Activated CD8-positive, alpha-beta memory T cell treated with anti-CD3 and anti-CD28 coated beads, Interleukin-2, amount 50 U/mL, for 4 hours (primary cell): ENCODE measurements around the gene KRT71.
"Not testable (repeated sequence)": the region's sequence is repeated elsewhere in the genome, so short reads cannot be mapped to it uniquely, and the experiment has no call there.

Experiments
- DNase-seq: peaks from one replicate; pipeline ENCODE4 v3.0.0-alpha.2; 2020

KRT71 gene

DNA sequence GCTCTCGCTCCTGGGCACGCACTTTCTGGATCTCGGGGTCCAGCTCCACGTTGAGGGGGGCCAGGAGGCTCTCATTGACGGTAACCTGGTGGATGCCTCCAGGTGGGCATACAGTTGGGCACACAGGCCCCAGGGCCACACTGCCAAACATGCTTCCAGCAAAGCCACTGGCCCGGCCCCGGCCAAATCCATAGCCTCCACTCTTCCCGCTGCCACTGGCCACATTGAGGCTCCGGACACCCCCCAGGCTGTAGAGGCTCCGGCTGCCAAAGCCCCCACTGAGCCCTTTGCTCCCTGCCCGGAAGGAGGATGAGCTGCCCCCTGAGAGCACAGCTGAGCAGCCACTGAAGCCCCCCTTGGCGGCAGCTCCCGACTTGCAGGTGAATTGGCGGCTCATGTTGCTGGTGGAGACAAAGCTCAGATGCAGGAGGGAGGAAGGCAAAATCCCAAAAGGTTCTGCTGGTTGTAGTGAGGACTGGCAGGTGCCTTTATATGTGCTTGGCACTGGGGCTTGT, at the start of gene KRT71:
KRT71 (minus strand) TSS at position 465 of the 515 bp plus-strand sequence; CDS start at position 397, 68 bp downstream.
- no peak for DNase-seq

DNA sequence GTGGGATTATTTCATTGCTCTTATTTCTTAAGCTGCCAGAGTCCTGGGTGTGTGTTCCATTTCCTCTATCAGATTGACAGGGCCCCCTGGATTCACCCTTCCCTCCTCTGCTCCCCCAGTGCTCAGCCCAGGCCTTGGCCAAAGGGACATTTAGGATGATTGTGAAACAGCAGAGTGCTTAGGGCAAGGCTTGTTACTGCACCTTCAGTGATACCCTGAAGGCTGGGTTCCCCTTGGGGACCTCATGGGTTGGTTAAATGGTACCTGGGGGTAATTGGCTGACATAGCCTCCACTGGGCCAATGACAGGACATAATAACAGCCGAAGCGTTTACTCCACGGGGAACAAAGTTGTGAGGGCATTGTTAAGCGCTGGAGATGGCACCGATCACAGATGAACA, 49.6 kb upstream of the KRT71 start:
- DNase-seq = no peak

DNA sequence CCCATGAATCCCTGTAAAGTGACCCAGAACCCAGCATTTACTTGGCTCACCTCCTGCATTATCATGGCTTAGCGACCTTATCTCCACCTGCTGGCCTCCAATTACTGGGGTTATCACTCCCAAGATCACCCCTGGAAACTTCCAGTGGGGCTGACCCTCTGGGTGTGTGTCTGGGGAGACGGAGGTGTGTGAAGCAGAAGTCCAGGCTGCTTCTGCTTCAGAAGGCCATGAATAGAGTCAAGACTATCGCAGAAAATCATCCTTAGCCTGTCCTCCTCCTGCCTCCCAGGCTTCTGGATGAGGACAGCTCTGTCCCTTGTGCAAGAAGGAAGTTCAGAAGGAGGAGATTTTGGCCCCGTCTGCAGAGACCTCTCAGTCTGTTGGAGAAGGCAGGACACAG, 48.7 kb upstream of the KRT71 start:
- DNase-seq = no peak

GRCh38 chr12:52600941-52601481, 48.1 kb upstream of the KRT71 start, which contains the start of gene KRT72:
Gene KRT72 (minus strand): TSS chr12:52601463. CDS start chr12:52601452, 11 bp downstream.
- no peak for DNase-seq

DNA sequence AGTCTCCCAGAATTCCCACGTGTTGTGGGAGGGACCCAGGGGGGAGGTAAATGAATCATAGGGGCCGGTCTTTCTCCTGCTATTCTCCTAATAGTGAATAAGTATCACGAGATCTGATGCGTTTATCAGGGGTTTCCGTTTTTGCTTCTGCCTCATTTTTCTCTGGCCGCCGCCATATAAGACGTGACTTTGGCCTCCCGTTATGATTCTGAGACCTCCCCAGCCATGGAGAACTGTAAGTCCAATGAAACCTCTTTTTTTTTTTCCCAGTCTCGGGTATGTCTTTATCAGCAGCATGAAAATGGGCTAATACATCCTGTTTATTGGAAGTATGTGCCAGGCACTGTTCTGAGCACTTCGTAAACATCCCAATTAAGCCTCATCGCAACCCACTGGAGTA, 47.5 kb upstream of the KRT71 start:
- DNase-seq = no peak

DNA sequence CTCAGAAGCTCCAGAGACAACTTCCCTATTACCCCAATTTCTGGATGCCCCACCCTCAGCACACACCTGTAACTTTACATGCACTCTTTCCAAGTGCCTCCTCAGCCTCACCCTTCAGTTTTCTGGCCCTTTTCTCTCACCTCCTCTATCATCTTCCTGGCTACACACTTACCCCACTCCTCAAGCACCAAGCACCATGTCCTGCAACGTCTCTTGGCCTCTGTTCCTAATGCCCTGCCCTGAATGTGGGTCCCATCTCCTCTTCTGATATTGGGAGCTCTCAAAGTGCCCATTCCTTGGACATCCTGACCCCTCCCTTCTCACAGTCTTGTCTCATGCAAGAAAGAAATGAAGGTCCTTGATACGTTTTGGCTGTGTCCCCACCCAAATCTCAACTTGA, 47.1 kb upstream of the KRT71 start:
- no peak for DNase-seq

GRCh38 chr12:52598966-52599365, 46.0 kb upstream of the KRT71 start:
- no peak for DNase-seq

DNA sequence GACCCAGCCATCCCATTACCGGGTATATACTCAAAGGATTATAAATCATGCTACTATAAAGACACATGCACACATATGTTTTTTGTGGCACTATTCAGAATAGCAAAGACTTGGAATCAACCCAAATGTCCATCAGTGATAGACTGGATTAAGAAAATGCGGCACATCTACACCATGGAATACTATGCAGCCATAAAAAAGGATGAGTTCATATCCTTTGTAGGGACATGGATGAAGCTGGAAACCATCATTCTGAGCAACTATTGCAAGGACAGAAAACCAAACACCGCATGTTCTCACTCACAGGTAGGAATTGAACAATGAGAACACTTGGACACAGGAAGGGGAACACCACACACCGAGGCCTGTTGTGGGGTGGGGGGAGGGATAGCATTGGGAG, 41.3 kb upstream of the KRT71 start:
- not testable (repeated sequence) for DNase-seq

GRCh38 chr12:52591521-52591920, 38.6 kb upstream of the KRT71 start:
- DNase-seq = no peak

GRCh38 chr12:52590021-52590420, 37.1 kb upstream of the KRT71 start:
- DNase-seq = no peak

- no peak for DNase-seq
Observed at GRCh38 chr12:52587563-52587962, 34.6 kb upstream of the KRT71 start.

DNA sequence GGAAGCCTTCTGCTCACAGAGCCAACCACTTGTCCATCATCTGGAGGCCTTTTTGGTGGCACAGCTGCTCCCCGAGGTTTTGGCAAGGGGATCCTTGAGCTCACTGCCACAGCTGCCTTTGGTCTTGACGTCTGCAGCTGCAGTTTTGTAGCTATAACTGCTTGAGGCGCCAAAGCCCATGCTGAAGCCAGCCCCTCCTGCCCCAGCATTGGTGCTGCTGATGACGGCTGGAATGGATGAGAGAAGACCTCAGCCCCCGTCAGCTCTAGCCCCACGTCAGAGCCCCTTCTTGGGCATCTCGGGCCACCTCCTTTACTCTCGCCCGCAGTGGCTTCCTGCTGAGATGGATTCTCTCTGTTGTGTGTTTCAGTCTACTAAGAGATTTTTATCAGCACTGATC, 33.0 kb upstream of the KRT71 start:
- peak; percentile 61 for DNase-seq

- DNase-seq = no peak
Observed at GRCh38 chr12:52585066-52585465, 32.1 kb upstream of the KRT71 start.

- no peak for DNase-seq
Observed at GRCh38 chr12:52584156-52584682, 31.3 kb upstream of the KRT71 start.

GRCh38 chr12:52582971-52583456, 30.1 kb upstream of the KRT71 start:
- peak; percentile 67 for DNase-seq

GRCh38 chr12:52582486-52582885, 29.5 kb upstream of the KRT71 start:
- DNase-seq = no peak

DNA sequence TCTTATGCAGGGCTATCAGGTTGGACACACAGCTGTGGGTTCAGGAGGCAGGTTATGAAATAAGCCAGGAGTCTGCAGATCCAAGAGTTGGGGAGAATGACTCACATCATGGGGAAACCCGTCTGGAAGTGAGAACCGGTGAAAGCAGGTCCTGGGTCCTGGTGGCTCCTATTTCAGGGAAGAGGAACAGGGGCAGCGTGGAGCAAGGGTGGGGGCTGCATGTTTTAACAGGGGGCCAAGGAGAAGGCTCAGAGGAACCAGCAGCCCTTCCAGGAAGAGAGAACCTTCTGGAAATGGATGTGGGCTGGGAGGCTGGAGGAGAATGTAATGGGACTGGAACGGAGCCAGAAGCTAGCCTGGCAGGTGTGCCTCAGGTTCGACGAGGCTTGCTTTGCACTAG, 28.5 kb upstream of the KRT71 start:
- no peak for DNase-seq

DNA sequence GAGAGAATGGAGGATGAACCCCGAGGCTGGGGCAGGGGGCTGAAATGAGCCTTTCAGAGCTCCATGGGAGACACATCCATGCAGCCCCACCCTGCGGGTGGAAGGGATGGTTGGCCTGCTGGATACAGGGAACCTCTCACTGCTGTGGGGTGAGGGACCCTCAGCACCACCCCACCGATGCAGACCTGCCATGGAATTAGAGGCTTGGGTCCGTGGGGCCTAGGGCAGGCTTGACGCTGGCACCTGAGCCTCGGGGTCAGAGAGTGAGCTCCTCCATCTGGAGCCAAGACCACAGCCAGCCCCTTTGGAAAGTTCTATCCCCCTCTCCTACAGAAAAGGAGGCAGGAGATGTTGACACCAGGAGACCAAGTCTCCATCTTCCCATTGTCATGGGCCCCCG, 28.1 kb upstream of the KRT71 start:
- no peak for DNase-seq

DNA sequence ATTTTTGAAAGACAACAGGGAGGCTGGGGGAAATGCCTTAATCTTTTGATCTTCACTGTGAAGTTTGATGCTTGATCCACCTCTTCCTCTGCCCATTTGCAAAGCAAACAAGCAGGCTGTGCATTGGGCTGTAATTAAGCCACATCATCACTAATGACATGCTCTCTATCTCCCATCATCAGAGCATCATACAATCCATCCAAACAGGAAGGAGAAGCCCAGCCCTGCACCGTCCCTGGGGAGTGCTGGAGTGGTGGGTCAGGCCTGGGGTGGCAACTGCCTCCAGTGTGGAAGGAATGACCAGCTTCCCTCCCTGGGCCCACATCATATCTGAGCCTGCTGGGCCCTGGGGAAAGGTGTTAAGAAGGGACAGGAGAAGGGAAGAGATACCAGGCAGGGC, 27.6 kb upstream of the KRT71 start:
- DNase-seq = no peak

DNA sequence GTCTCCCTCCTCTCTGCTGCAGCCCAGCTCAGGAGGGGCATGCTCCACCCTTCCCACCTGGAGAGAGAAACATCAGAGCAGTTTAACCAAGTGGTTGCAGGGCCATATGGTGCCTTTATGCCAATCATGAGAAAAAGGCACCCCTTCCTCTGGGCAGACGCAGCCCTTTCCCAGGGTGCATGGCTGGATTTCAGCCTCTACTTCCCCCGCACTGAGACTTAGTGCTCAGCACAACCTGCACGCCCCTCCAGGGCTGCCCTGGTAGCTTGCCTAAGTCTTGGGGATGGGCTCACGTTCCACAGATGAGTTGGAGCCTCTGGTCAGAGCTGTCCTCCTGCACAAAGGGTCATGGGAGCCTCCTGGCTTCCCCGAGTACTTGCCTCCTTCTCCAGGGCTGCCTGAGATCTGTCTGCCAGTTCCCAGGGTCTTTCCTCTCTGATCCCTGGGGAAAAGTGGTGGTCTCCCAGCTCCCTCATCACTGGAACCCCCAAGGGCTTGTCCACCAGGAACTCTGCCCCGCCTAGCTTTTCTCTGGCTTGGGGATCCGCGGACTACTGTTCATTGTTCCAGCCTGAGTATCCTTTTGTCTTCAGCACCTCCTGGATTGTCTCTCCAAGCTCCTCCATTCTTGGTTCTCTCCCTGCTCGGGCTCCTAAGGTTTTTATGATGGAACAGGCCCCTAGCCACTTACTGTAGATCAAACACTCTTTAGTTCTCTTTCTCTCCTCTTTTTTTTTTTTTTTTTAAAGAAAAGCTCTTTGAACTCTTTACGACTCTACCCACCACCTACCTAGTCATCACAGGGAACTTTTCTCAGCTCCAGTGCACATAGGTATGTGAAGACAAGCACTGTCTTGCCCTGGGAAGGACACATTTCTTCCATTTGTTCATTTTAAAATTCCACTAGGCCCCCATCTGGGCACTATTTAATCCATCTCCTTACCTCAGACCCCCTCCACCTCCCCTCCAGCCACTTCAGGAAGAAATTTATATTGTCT, 26.8 kb upstream of the KRT71 start:
- no peak for DNase-seq

- DNase-seq = no peak
Observed at GRCh38 chr12:52578469-52578868, 25.5 kb upstream of the KRT71 start.

DNA sequence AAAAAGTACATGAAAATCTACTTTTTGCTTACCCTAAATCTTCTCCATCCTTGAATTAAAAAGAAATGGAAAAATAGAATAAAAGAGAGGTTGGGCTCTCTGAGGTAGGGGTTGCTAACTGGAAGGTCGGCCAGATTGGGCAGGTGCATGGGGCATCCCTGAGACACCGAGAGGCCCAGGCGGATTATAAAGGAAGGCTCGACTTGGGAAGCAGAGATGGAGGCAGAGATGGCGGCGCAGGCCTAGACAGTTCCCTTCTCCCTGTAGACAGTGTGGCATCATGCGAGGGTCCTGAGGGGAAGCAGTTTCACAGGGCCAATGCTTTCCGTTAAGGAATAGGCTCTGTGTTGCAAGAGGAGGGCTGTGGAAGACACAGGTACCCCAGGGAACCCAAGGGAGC, 24.4 kb upstream of the KRT71 start:
- DNase-seq = no peak

DNA sequence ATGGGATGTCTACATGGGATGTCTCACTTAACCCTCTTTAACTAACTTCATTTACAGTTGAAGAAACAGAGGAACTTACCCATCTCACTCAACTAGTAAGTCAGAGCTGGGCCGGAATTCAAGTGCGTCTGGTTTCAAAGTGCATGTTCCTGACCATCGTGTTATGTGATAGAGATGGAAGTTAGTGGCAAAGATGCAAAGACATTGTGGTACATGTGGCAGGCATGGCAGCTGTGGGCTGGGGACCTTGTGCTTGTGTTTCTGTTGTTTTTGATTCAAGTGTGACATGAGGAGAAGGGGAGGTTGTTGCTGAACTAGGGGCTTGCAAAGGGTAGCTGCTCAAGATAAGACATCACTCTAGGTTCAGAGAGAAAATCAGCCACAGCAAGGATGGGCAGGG, 23.0 kb upstream of the KRT71 start:
- no peak for DNase-seq

- no peak for DNase-seq
Observed at GRCh38 chr12:52575256-52575655, 22.3 kb upstream of the KRT71 start.
